Measurements from ENCODE around the gene NLGN1. TPM values are rescaled to one million over a fixed set of nuclear protein-coding genes. Genes with fewer than 3 reads are reported as not detected.

Gene NLGN1
- total RNA-seq, 1 experiment from 2014 or later: not detected

DNA sequence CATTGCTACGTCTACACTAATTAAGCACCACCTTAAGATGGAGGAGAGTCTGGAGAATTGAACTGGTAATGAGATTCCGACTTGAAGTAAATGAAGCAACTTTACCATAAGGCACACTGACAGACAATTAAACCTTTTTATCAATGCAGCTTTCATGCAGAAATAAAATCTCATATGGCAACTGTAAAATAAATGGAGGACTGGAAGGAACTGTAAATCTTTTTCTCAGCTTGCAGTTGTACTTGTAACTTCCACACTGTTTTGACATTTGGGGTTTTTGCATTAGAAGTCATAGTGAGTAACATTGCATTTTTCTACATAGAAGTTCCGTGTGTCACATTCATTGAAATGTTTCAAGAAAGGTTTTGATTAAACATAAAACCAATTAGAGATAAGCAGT lies 705.3 kb downstream of the NLGN1 start:
- intact Hi-C loops (cut with micrococcal nuclease): no loop called here
- H2AFZ ChIP-seq (ENCODE audit: low read depth, low read length, poor library complexity, severe bottlenecking): no peak overlapping the region
- no peak overlapping the region for H3K4me2 ChIP-seq (ENCODE audit: low read length)
- H3K79me2 ChIP-seq (ENCODE audit: insufficient read depth, low read length): no peaks in the 10 kb centered on the region
- ChIA-PET CTCF (no interaction called here), RAD21 (ENCODE audit: low non-redundant PET in 1 of 2, low total read pairs in 2 of 2, uncharacterized antibody in 2 of 2, unreplicated experiment in 2 of 2) (no interaction called here), POLR2A (no interaction called here)
- no TSS peak for BruUV-seq (replicated peaks)
- no peaks in the 10 kb centered on the region for H3K9me3 ChIP-seq (ENCODE audit: control insufficient read depth in 1 of 2, insufficient read depth in 1 of 2, low read depth in 1 of 2, low read length in 2 of 2)
- no peaks in the 10 kb centered on the region for H4K20me1 ChIP-seq (ENCODE audit: insufficient read depth)
- no peaks in the 10 kb centered on the region for H3K4me1 ChIP-seq (ENCODE audit: control insufficient read depth in 1 of 2, insufficient read depth in 2 of 2, low read length in 2 of 2)
- H3K27ac ChIP-seq (ENCODE audit: low read depth, low read length): no peak overlapping the region
- no peaks in the 10 kb centered on the region for H3K27me3 ChIP-seq (ENCODE audit: insufficient read depth, low read length)
- no peaks in the 10 kb centered on the region for H3K36me3 ChIP-seq (ENCODE audit: control insufficient read depth in 1 of 2, insufficient read depth in 2 of 2, low read length in 2 of 2)
- DNase-seq (ENCODE audit: low read depth, low spot score) (no peak), ATAC-seq (no peak)
- H3K4me3 ChIP-seq (replicated peaks in 1 of 2; ENCODE audit: low read depth in 1 of 2, low read length in 2 of 2): no peak overlapping the region
- no peak overlapping the region for H3K9ac ChIP-seq (ENCODE audit: low read length)
- no peaks in the 10 kb centered on the region for H3K9me2 ChIP-seq (ENCODE audit: insufficient read depth)
- TF ChIP-seq SRF (IDR thresholded peaks at IDR 0.05; ENCODE audit: low read depth) (no peak), EZH2 (IDR thresholded peaks at IDR 0.05) (no peak), TCF7L2 (IDR thresholded peaks at IDR 0.05; ENCODE audit: borderline replicate concordance, extremely low read depth, insufficient read depth, insufficient read length) (no peak), ZNF274 (IDR thresholded peaks at IDR 0.05; ENCODE audit: low read depth, low read length) (no peak), ATF3 (IDR thresholded peaks at IDR 0.05) (no peak), CEBPB (IDR thresholded peaks at IDR 0.05; ENCODE audit: low read depth) (no peak), MAX (IDR thresholded peaks at IDR 0.05) (no peak), EZH2phosphoT487 (IDR thresholded peaks at IDR 0.05; ENCODE audit: borderline replicate concordance) (no peak), RAD21 (IDR thresholded peaks at IDR 0.05; ENCODE audit: low read depth) (no peak), CBX3 (IDR thresholded peaks at IDR 0.05; ENCODE audit: low read depth) (no peak), SP1 (IDR thresholded peaks at IDR 0.05; ENCODE audit: low read depth) (no peak), SIN3A (IDR thresholded peaks at IDR 0.05; ENCODE audit: low read depth) (no peak), ZFX (IDR thresholded peaks at IDR 0.05) (no peak), EGR1 (IDR thresholded peaks at IDR 0.05; ENCODE audit: low read depth) (no peak), ELF1 (IDR thresholded peaks at IDR 0.05; ENCODE audit: borderline replicate concordance, low read depth) (no peak), YY1 (IDR thresholded peaks at IDR 0.05; ENCODE audit: extremely low read depth, insufficient replicate concordance, low read depth, low read length) (no peak), FOSL1 (IDR thresholded peaks at IDR 0.05; ENCODE audit: low read depth) (no peak)
- TF ChIP-seq, protein P1, sequence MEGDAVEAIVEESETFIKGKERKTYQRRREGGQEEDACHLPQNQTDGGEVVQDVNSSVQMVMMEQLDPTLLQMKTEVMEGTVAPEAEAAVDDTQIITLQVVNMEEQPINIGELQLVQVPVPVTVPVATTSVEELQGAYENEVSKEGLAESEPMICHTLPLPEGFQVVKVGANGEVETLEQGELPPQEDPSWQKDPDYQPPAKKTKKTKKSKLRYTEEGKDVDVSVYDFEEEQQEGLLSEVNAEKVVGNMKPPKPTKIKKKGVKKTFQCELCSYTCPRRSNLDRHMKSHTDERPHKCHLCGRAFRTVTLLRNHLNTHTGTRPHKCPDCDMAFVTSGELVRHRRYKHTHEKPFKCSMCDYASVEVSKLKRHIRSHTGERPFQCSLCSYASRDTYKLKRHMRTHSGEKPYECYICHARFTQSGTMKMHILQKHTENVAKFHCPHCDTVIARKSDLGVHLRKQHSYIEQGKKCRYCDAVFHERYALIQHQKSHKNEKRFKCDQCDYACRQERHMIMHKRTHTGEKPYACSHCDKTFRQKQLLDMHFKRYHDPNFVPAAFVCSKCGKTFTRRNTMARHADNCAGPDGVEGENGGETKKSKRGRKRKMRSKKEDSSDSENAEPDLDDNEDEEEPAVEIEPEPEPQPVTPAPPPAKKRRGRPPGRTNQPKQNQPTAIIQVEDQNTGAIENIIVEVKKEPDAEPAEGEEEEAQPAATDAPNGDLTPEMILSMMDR (IDR thresholded peaks at IDR 0.05 in 2 of 3, conservative IDR thresholded peaks at IDR 0.05 in 1 of 3; ENCODE audit: borderline replicate concordance in 1 of 3, insufficient read depth in 1 of 3, low read depth in 2 of 3, low read length in 2 of 3): no peak
- TF ChIP-seq, protein P2, sequence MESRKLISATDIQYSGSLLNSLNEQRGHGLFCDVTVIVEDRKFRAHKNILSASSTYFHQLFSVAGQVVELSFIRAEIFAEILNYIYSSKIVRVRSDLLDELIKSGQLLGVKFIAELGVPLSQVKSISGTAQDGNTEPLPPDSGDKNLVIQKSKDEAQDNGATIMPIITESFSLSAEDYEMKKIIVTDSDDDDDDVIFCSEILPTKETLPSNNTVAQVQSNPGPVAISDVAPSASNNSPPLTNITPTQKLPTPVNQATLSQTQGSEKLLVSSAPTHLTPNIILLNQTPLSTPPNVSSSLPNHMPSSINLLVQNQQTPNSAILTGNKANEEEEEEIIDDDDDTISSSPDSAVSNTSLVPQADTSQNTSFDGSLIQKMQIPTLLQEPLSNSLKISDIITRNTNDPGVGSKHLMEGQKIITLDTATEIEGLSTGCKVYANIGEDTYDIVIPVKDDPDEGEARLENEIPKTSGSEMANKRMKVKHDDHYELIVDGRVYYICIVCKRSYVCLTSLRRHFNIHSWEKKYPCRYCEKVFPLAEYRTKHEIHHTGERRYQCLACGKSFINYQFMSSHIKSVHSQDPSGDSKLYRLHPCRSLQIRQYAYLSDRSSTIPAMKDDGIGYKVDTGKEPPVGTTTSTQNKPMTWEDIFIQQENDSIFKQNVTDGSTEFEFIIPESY (IDR thresholded peaks at IDR 0.05; ENCODE audit: extremely low read depth, insufficient replicate concordance, low read length): no peak
- TF ChIP-seq, protein P3, sequence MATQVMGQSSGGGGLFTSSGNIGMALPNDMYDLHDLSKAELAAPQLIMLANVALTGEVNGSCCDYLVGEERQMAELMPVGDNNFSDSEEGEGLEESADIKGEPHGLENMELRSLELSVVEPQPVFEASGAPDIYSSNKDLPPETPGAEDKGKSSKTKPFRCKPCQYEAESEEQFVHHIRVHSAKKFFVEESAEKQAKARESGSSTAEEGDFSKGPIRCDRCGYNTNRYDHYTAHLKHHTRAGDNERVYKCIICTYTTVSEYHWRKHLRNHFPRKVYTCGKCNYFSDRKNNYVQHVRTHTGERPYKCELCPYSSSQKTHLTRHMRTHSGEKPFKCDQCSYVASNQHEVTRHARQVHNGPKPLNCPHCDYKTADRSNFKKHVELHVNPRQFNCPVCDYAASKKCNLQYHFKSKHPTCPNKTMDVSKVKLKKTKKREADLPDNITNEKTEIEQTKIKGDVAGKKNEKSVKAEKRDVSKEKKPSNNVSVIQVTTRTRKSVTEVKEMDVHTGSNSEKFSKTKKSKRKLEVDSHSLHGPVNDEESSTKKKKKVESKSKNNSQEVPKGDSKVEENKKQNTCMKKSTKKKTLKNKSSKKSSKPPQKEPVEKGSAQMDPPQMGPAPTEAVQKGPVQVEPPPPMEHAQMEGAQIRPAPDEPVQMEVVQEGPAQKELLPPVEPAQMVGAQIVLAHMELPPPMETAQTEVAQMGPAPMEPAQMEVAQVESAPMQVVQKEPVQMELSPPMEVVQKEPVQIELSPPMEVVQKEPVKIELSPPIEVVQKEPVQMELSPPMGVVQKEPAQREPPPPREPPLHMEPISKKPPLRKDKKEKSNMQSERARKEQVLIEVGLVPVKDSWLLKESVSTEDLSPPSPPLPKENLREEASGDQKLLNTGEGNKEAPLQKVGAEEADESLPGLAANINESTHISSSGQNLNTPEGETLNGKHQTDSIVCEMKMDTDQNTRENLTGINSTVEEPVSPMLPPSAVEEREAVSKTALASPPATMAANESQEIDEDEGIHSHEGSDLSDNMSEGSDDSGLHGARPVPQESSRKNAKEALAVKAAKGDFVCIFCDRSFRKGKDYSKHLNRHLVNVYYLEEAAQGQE (IDR thresholded peaks at IDR 0.05; ENCODE audit: low read depth): no peak
